ENCODE measurements around the gene DRAXIN.

The DRAXIN gene

DNA sequence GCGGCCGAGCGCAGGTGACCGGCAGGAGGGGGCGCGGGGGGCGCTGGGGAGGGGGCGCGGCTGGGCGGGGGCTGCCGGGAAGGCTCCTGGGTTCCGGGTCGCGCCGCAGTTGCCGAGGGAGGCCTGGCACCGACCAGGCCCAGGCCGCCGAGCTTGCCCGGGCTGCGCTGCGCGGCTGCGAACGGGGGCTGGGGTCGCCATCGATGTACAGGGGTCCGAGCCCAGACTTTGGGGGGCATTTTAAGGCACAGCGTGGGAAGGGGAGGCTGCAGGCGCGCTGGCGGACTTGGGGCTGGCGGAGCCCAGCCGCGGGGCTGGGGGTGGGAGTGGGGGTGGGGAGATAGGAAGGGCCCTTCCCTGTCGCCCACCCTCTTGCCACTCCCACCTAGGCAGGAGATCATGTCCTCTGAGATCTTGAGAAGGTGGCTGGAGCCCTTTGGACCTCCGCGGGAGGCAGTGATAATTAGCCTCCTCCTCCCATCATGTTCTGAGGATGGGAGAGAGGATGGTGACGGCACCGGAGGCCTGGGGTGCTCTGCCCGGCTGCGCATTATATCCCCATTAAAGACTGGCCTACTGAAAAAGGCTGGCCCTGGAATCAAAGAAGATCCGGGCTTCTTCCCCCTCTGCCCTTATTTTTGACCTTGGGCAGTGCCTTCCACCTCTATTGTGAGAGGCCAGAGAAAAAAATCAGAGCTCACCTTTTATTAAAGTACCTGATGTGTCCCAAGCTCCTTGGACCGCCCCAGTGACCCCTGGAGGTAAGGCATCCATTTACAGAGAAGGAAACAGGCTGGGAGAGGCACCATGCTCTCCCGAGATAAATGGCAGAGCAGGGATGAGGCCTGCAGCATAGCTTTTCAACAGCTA lies 36.3 kb upstream of the DRAXIN start:
- no peak for DNase-seq (ENCODE audit: low read depth, low spot score)

DNA sequence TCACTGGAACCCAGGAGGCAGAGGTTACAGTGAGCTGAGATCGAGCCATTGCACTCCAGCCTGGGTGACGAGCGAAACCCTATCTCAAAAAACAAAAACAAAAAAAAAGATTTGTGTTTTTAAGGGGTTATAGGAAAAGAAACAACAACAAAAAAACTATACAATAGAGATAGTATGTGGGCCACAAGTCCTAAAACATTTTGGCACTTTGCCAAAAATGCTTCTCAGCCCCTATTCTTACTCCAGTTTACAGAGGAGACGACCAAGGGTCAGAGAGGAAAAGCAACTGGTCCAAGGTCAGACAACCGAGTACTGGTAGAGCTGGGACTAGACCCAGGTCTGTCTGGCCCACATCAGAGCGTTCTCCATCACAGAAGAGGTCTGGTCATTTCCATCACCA lies 33.9 kb upstream of the DRAXIN start:
- no peak for DNase-seq (ENCODE audit: low read depth, low spot score)

DNA sequence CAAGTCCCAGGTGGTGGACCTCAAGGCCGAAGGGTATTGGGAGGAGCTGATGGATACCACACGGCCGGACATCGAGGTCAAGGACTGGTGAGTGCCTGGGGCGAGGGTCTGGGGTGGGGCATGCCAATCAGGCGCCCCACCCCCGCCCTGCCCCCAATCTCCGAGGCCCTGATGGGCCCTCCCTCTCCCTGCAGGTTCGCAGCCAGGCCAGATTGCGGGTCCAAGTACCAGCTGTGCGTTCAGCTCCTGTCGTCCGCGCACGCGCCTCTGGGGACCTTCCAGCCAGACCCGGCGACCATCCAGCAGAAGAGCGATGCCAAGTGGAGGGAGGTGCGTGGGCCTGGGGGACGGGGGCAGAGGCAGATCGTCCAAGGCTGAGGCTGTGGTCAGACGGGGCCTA lies 33.0 kb upstream of the DRAXIN start:
- no peak for DNase-seq (ENCODE audit: low read depth, low spot score)

DNA sequence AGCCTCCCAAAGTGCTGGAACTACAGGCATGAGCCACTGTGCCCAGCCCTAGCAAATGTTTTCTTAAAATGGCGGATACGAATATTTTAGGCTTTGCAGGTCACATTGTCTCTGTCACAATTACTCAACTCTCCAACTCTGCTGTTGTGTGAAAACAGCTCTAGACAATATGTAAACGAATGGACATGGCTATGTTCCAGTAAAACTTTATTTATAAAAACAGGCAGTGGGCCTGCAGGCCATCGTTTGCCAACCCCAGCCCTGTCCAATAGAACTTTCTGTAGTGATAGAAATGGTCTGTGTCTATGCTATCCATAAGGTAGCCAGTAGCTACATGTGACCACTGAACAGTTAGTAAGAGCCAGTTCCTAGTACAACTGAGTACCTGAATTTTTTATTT lies 31.8 kb upstream of the DRAXIN start:
- no peak for DNase-seq (ENCODE audit: low read depth, low spot score)

- DNase-seq (ENCODE audit: low read depth, low spot score), result no peak
Observed at GRCh38 chr1:11661103-11661502, 30.4 kb upstream of the DRAXIN start.

DNA sequence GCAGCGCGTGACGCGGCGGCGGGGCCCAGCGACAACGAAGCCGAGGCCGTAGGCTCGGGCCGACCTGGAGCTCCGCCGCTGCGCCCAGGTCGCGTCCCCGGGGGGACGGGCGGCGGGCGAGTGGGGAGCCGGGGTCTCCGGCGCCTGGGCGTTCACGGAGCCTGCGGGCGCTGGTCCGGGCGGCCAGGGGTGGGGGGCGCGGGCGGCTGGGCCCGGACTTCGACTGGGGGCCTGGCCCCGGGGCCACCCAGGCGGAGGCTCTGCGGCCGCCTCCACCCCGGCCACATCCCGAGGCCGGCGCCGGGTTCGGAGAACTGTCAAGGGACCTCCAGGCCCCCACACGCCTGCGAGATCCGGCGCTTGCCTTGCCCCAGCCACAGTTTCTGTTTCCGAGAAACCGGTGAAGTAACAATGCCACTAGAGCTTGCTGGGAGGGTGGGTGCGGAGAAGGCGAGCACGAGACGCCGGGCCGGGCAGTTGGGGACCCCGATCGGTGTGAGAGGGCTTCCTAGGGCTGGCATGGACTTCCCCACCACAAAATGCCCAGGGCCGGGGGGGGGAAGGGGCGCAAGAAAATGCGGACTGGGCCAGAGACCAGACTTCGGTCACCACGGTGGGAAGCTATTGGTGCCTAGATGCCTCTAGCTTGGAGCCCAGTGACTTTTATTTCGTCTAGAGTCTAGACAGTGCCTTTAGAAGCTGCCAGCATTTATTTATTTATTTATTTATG lies 27.0 kb upstream of the DRAXIN start:
- peak; percentile 62 for DNase-seq (ENCODE audit: low read depth, low spot score)

GRCh38 chr1:11668516-11668915 lies 23.0 kb upstream of the DRAXIN start:
- DNase-seq (ENCODE audit: low read depth, low spot score), result no peak

GRCh38 chr1:11670747-11671146 lies 20.8 kb upstream of the DRAXIN start:
- no peak for DNase-seq (ENCODE audit: low read depth, low spot score)

GRCh38 chr1:11671205-11671543 lies 20.3 kb upstream of the DRAXIN start:
- DNase-seq (ENCODE audit: low read depth, low spot score), result no peak

DNA sequence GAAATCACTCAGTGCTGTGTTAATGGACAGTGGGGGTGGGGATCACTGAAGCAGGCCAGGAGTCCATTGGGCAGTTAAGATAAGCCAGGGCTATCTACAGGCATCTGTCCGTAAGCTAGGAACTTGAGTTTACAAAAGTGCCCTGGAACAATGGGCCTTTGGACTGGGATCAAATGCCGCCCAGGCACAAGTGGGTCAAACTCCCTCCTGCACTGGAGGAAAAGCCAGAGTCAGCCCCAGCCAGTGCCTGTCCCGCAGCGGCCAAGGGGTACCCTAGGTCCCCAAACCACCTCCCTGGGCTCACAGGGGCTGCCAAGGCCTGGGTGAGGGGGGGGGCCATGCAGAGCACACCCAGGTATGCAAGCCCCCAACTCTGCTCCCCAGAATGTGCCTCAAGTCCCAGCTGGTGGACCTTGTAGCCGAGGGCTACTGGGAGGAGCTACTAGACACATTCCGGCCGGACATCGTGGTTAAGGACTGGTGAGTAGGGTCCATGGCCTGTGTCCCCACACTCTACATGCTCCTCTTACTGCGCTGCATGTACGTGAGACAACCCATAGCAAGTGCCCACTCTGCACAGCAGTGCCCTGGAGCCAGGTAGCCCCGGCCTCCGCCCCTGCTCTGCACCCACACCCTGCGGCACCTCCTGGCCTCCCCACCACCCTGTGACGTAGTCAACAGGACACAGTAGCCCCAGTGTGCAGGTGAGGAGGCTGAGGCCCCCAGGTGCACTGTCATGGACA lies 19.8 kb upstream of the DRAXIN start:
- no peak for DNase-seq (ENCODE audit: low read depth, low spot score)

GRCh38 chr1:11673089-11673769 lies 18.3 kb upstream of the DRAXIN start:
- no peak for DNase-seq (ENCODE audit: low read depth, low spot score)

- no peak for DNase-seq (ENCODE audit: low read depth, low spot score)
Observed at GRCh38 chr1:11674488-11674887, 17.0 kb upstream of the DRAXIN start.

- no peak for DNase-seq (ENCODE audit: low read depth, low spot score)
Observed at GRCh38 chr1:11675325-11675724, 16.2 kb upstream of the DRAXIN start.

DNA sequence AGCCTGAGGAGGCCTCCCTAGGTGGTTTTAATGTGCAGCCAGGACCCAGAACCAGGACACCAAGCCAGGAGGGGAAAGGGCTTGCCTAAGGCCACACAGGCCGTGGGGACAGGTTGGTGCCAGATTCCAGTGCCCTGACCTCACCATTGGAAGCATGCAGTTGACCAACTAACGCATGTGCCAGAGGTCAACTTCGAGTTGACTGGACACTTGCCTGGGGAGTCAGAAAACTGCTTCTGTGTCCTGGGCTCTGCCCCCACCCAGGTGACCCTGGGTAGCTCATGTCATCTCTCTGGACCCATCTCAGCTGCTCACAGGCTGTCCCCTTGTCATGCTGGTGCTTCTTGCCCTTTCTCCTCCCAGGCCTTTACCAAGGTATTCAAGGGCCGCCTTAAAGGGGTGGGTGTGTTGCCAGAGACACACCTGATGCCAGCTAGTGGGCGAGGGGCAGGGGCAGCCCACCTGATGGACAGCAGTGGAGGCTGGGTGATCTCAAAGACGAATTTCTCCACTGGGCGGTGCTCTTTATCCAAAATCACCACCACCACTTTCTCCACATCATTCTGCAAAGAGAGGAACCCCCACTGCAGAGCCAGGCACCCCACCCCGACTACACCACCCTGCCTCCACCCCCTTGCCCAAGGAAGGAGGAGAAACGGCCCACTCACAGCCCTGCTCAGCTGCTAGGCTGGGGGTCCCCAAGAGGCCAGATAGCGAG lies 15.0 kb upstream of the DRAXIN start:
- no peak for DNase-seq (ENCODE audit: low read depth, low spot score)

GRCh38 chr1:11678442-11678841 lies 13.1 kb upstream of the DRAXIN start:
- no peak for DNase-seq (ENCODE audit: low read depth, low spot score)

DNA sequence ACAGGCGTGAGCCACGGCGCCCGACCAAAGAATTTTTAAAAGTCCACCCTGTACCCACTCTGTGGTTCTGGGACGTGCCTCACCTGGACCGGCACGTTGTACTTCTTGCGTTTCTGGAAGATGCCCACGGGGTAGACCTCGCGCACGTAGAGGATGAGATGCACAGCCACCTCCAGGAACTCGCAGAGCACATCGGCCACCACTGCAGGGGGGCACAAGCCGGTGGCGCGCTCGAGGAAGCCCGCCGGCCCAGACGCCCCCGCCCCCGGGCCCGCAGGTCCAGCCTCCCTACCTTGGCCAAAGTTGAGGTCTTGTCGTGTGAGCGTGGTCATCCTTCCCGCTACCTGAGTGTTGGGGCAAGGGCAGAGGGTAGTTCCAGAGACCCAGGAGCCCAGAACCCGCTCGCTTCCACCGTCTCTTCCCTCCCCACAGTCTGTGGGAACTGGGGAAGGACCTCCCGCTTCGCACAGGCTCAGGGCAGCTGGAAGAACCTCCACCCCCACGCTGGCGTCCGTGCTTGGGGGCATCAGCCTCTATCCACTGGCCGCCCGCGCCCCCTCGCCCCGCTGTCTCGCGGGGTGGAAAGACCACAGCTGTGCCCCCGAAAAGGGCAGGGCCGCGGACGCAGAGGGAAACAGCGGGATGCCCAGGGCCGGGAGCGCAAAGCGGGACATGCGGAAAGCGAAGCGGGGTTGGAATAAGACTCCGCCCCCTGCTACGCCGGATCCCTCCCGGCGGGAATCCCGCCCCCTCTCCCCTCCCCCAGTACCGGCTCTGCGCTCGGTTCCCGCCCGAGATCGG lies 11.0 kb upstream of the DRAXIN start:
- DNase-seq (ENCODE audit: low read depth, low spot score), result no peak

GRCh38 chr1:11681071-11681771 lies 10.3 kb upstream of the DRAXIN start, which contains the start of gene MAD2L2:
Gene MAD2L2, minus strand, starts transcription at chr1:11681148. Its CDS starts 547 bp downstream, at chr1:11680601.
- peak; percentile 92 for DNase-seq (ENCODE audit: low read depth, low spot score)

- no peak for DNase-seq (ENCODE audit: low read depth, low spot score)
Observed at GRCh38 chr1:11682287-11682771, 9.2 kb upstream of the DRAXIN start.

DNA sequence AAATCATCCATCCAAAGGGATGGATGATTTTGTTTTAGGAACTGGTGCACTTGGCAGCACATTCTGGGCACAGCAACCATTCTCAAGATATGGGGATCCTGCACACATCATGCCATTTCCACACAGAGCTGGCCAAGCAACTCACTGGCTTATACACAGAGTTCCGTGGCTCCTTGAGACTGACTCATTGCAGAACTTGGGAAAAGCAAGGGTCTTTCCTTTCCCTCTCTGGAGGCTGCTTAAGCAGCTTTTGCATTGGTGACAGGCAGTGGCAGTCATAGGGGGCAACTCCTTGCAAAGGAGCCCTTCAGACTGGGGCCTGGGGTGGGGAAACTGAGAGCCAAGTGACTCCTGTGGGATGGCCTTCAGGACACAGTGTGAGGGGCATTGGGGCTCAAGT lies 8.7 kb upstream of the DRAXIN start:
- no peak for DNase-seq (ENCODE audit: low read depth, low spot score)

Measured in astrocyte of the hippocampus (primary cell).